Gastrocnemius medialis (tissue), 4 donors: ENCODE measurements around the gene EPB41L4A.

Experiments
- CTCF ChIP-seq, 5 experiments: fragments of 450-650 bp in 3 of 5; fragments of 200-600 bp in 2 of 5; sonication (generic) in 2 of 5; IDR thresholded peaks in 4 of 5; conservative IDR thresholded peaks in 1 of 5; 1 replicate in 4 of 5; 2 replicates in 1 of 5; pipeline ENCODE4 v1.5.1; 2016 to 2019; ENCODE audit warnings: antibody characterized with exemption in 5 of 5, mild to moderate bottlenecking in 3 of 5, moderate library complexity in 3 of 5
- POLR2A ChIP-seq, 2 donors: fragments of 450-650 bp; IDR thresholded peaks; one replicate each; pipeline ENCODE4 v1.6.1; 2017; ENCODE audit warnings: antibody characterized with exemption in 2 of 2, mild to moderate bottlenecking in 2 of 2, moderate library complexity in 2 of 2

- TF ChIP-seq CTCF (IDR thresholded peaks at IDR 0.05 in 4 of 5, conservative IDR thresholded peaks at IDR 0.05 in 1 of 5), result no peak
- no peak for TF ChIP-seq POLR2A (IDR thresholded peaks at IDR 0.05)
Observed at GRCh38 chr5:112303685-112304084, 115.4 kb downstream of the EPB41L4A start.
